Measurements from ENCODE around the gene FZD4.
"Not testable (repeated sequence)": the region's sequence is repeated elsewhere in the genome, so short reads cannot be mapped to it uniquely, and the experiment has no call there.

The FZD4 gene

GRCh38 chr11:86915850-86916249, 39.3 kb downstream of the FZD4 start:
- not testable (repeated sequence) for DNase-seq (ENCODE audit: low read depth in 3 of 3, low spot score in 1 of 3)

GRCh38 chr11:86914865-86915519, 40.2 kb downstream of the FZD4 start:
- no peak for DNase-seq (ENCODE audit: low read depth in 3 of 3, low spot score in 1 of 3)

DNA sequence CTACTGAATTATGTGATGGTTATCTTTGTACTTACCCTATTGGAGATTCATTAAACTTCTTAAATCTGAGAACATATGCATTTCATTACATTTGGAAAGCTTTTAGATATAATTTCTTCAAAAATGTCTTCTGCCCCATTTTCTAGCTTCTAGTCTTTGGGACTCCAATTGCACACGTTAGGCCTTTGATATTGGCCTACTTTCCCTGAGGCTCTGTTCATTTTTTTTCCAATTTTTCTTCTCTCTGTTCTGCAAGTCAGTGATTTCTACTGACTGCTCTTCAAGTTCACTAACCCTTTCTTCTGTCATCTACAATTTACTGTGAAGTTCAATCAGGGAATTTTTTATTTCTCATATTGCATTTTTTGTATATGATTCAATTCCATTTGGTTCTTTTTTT, 43.0 kb downstream of the FZD4 start:
- DNase-seq (ENCODE audit: low read depth in 3 of 3, low spot score in 1 of 3), result no peak

DNA sequence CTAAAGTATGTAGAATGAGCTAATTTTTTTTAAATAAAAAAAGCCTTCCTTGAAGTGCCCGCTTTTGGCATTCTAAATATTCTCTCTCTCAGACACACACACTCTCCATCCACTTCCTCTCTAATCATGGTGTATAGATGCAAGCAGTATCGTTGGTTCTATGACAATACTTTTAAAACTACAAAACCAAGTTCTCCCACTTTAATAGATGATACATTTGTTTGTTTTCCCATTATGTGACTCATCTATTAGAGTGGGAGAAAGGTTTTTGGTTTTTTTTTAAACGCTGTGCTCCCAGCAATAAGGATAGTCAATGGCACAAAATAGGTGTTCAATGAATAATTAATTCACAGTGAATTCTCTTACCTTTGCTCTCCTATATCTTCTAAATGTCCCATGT, 44.6 kb downstream of the FZD4 start:
- DNase-seq (ENCODE audit: low read depth in 3 of 3, low spot score in 1 of 3), result no peak

DNA sequence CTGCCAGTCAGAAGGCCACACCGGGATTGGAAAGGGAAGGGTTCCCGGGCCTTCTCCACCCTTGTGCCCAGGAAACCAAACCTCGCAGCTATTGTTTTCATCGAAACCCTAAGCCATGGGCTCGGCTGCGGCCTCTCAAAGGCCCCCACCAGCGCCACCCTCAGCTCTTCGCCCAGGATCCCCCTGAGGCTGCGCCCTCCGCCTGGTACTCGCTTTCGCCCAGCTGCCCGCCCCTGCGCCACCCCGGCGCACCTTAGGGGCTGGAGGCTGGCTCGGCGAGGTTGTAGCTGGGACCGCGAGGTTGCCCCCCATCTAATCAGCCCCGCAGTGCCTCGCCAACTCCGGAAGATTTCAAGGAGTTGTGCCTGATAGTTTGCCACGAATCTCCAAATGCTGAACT, 49.0 kb downstream of the FZD4 start:
- no peak for DNase-seq (ENCODE audit: low read depth in 3 of 3, low spot score in 1 of 3)

DNA sequence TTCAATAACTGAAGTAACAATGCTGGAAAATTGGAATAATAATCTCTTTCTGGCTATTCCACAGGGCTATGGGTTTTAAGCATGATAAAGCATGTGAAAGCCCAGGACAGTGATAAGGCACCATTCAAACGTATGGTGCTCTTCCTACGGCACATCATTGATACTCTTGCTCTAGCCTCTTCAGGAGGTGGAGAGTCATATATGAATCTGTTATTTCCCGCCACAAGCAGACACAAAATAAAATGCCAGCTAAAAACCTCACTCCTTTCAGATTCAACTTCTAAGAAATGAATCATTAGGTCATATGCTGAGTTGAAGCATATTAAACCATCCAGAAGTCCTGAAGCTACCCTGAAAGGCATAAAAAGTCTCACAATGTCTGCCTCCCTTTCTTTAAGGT, 49.9 kb downstream of the FZD4 start:
- no peak for DNase-seq (ENCODE audit: low read depth in 3 of 3, low spot score in 1 of 3)

- no peak for DNase-seq (ENCODE audit: low read depth in 3 of 3, low spot score in 1 of 3)
These were observed 51.2 kb downstream of the FZD4 start for GRCh38 chr11:86904001-86904400.

DNA sequence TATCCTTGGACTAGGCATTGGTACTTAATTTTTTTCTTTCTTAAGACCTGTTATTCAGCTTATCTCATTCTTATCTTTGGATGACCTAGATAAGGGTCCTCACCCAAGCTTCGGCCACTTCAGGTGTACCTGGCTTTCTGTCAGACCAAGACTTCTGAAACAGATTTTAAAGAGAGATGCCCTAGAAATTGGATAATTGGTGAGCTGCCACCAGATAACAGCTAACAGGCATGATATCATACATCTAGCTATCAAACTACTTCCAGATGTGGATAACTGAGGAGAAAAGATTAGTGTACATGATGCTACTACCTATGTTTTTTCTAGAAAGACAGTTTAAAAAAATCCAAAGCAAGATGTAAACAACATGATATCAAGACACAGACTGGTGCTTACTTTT, 52.9 kb downstream of the FZD4 start:
- no peak for DNase-seq (ENCODE audit: low read depth in 3 of 3, low spot score in 1 of 3)

DNA sequence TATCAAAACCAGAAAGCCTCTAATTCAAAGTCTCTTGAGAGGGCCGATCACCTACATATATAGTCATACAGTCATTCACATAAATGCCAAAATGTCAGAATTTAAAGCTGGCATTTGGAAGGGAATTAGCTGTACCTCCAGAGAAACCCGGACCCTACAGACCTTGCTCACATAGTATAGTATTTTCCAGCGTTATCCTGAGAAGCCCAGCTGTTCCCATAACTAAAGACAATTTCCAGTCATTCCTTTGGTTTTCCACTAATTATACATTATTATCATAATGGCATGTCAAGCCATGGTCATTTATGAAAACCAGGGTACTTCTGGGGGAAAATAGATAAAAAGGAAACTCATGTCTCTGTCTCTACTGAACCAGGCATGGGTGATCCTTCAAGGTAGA, 53.6 kb downstream of the FZD4 start:
- DNase-seq (ENCODE audit: low read depth in 3 of 3, low spot score in 1 of 3), result no peak

DNA sequence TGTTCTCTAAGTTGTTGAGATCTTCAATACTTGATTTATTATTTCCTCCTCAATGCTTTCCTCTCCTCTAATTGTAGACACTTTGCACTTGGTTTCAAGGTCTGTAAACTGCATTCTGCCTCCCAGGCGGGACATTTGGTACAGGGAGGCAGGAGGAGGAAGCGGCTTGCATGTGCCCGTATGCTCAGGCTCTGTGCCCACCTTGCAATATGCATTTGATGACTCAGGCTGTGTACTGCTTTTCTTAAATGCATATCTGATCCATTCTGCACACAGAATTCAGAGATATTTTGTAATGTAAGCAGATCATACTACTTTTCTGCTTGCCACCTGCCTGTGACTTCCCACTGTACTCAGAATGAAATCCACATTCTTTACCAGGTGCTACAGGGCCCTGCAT, 55.0 kb downstream of the FZD4 start:
- DNase-seq (ENCODE audit: low read depth in 3 of 3, low spot score in 1 of 3), result no peak

DNA sequence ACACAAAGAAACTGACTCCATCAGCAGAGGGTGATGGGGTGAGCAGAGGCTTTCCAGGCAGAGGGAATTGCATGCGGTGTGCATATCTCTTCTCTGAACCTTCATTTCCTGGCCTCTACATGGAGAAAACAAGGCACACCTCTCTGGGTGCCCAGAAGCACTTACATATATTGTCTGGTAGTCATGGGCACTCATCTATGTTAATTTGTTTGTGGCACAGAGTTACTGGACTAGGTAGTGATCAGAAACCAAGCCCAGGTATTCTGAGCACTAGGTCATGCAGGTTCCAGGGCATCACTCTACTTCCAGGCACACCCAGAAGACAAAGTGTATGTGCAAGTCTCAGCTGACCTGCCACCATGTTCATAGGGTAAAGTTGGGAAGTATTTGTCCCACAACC, 56.5 kb downstream of the FZD4 start:
- DNase-seq (ENCODE audit: low read depth in 3 of 3, low spot score in 1 of 3), result no peak

GRCh38 chr11:86896441-86896841, 58.8 kb downstream of the FZD4 start:
- DNase-seq (ENCODE audit: low read depth in 3 of 3, low spot score in 1 of 3), result no peak
